HL-60 (cell line): Measurements from ENCODE around the gene SWSAP1.

Experiments used
- DNase-seq, 2 experiments: peaks; one replicate each; pipeline ENCODE4 v3.0.0-alpha.2; 2010 to 2020; ENCODE audit warnings: low read depth in 1 of 2, low spot score in 1 of 2
- H3K27ac ChIP-seq: fragments of 250-450 bp; sonication (Bioruptor Pico); replicated peaks from 2 replicates; pipeline ENCODE4 v1.5.1; 2020; ENCODE audit warnings: mild to moderate bottlenecking, moderate library complexity
- H3K27me3 ChIP-seq: fragments of 250-450 bp; sonication (Bioruptor Pico); 2 replicates; pipeline ENCODE4 v1.5.1; 2021; ENCODE audit warnings: mild to moderate bottlenecking, moderate library complexity; ENCODE audit not compliant: insufficient read depth, poor library complexity, severe bottlenecking
- H3K4me3 ChIP-seq: replicated peaks from 2 replicates; pipeline ENCODE4 v1.5.1; 2011; ENCODE audit warnings: mild to moderate bottlenecking, control low read depth, low read length; ENCODE audit not compliant: insufficient read depth
- GABPA ChIP-seq: IDR thresholded peaks from 2 replicates; pipeline ENCODE4 v1.6.1; 2012; ENCODE audit warnings: low read depth
- POLR2AphosphoS5 ChIP-seq: IDR thresholded peaks from 2 replicates; pipeline ENCODE4 v1.6.1; 2012; ENCODE audit warnings: low read depth
- SPI1 ChIP-seq: IDR thresholded peaks from 2 replicates; pipeline ENCODE4 v1.6.1; 2012; ENCODE audit warnings: low read depth, mild to moderate bottlenecking, borderline replicate concordance
- TF ChIP-seq, protein P1 (sequence below): IDR thresholded peaks from one replicate; pipeline ENCODE4 v1.5.1; 2011; ENCODE audit warnings: low read length, control low read depth, inconsistent platforms; ENCODE audit not compliant: insufficient read depth
- TF ChIP-seq, protein P2 (sequence below): IDR thresholded peaks from 2 replicates; pipeline ENCODE4 v1.6.1; 2012; ENCODE audit warnings: low read depth; ENCODE audit not compliant: insufficient replicate concordance

Gene SWSAP1

GRCh38 chr19:11399667-11400066, 25.2 kb downstream of the SWSAP1 start:
- H3K4me3 ChIP-seq: no peak overlapping the region
- H3K27me3 ChIP-seq: no peaks in the 10 kb centered on the region
- DNase-seq: no peak
- no peak overlapping the region for H3K27ac ChIP-seq
- TF ChIP-seq POLR2AphosphoS5 (no peak), SPI1 (no peak)
- TF ChIP-seq, protein P1, sequence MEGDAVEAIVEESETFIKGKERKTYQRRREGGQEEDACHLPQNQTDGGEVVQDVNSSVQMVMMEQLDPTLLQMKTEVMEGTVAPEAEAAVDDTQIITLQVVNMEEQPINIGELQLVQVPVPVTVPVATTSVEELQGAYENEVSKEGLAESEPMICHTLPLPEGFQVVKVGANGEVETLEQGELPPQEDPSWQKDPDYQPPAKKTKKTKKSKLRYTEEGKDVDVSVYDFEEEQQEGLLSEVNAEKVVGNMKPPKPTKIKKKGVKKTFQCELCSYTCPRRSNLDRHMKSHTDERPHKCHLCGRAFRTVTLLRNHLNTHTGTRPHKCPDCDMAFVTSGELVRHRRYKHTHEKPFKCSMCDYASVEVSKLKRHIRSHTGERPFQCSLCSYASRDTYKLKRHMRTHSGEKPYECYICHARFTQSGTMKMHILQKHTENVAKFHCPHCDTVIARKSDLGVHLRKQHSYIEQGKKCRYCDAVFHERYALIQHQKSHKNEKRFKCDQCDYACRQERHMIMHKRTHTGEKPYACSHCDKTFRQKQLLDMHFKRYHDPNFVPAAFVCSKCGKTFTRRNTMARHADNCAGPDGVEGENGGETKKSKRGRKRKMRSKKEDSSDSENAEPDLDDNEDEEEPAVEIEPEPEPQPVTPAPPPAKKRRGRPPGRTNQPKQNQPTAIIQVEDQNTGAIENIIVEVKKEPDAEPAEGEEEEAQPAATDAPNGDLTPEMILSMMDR: no peak
- TF ChIP-seq, protein P2, sequence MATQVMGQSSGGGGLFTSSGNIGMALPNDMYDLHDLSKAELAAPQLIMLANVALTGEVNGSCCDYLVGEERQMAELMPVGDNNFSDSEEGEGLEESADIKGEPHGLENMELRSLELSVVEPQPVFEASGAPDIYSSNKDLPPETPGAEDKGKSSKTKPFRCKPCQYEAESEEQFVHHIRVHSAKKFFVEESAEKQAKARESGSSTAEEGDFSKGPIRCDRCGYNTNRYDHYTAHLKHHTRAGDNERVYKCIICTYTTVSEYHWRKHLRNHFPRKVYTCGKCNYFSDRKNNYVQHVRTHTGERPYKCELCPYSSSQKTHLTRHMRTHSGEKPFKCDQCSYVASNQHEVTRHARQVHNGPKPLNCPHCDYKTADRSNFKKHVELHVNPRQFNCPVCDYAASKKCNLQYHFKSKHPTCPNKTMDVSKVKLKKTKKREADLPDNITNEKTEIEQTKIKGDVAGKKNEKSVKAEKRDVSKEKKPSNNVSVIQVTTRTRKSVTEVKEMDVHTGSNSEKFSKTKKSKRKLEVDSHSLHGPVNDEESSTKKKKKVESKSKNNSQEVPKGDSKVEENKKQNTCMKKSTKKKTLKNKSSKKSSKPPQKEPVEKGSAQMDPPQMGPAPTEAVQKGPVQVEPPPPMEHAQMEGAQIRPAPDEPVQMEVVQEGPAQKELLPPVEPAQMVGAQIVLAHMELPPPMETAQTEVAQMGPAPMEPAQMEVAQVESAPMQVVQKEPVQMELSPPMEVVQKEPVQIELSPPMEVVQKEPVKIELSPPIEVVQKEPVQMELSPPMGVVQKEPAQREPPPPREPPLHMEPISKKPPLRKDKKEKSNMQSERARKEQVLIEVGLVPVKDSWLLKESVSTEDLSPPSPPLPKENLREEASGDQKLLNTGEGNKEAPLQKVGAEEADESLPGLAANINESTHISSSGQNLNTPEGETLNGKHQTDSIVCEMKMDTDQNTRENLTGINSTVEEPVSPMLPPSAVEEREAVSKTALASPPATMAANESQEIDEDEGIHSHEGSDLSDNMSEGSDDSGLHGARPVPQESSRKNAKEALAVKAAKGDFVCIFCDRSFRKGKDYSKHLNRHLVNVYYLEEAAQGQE: no peak

DNA sequence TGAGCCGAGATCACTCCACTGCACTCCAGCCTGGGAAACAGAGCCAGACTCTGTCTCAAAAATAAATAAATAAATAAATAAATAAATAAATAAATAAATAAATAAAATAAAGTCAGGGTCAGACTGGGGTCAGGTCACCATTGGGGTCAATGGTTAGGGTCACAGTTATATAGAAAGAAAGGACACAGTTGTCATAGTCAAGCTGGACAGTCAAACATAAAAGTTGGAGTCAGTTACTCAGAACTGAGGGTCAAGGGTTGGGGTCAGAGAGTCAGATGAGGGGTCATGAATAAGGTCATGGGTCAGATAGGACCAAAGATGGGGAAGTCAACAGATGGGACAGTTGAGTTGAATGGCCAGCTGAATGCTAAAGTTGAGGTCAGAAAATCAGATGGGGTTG, 26.3 kb downstream of the SWSAP1 start:
- Histone ChIP-seq H3K27ac (no peak overlapping the region), H3K4me3 (no peak overlapping the region), H3K27me3 (no peaks in the 10 kb centered on the region)
- TF ChIP-seq, protein P2: no peak
- TF ChIP-seq, protein P1: no peak
- TF ChIP-seq POLR2AphosphoS5 (no peak), SPI1 (no peak), GABPA (no peak)
- DNase-seq: no peak

GRCh38 chr19:11401808-11402543, 27.5 kb downstream of the SWSAP1 start:
- Histone ChIP-seq H3K27ac (no peak overlapping the region), H3K4me3 (no peak overlapping the region), H3K27me3 (no peaks in the 10 kb centered on the region)
- DNase-seq: no peak
- TF ChIP-seq GABPA: no peak
- TF ChIP-seq, protein P2: no peak
- TF ChIP-seq, protein P1: no peak
- TF ChIP-seq POLR2AphosphoS5: no peak
- no peak for TF ChIP-seq SPI1
